HTERT RPE-1 (cell line): ENCODE data around the gene NFILZ.
"Not testable (repeated sequence)": the region's sequence is repeated elsewhere in the genome, so short reads cannot be mapped to it uniquely, and the experiment has no call there.

Source experiments
- in situ Hi-C: fragments of 300-500 bp; cut with MboI; formaldehyde crosslinking; loops from 4 replicates; pipeline ENCODE4 v1.14.3; 2020; ENCODE audit warnings: low sequenced_read_pairs

Gene NFILZ

GRCh38 chr19:8611391-8611876 is 19.0 kb upstream of the NFILZ start:
- in situ Hi-C loops = no loop called here

- in situ Hi-C loops = no loop called here
Measured at GRCh38 chr19:8611877-8612806, 18.3 kb upstream of the NFILZ start.

DNA sequence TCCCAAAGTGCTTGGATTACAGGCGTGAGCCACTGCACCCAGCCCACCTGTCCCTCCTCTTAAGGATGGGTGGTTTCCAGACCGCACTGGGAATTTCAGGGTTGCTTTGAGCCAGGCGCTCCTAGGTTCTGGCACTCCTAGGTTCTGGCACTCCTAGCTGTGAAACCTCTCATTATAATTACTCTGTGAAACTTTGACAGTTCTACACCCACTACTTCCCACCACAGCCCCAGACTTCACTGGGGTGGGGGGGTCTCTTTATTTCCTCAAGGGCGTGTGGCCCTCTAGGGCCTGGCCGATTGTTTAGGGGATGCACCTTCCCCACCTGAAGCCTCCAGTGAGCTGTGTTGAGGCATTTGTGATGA is 17.6 kb upstream of the NFILZ start:
- in situ Hi-C loops = no loop called here

DNA sequence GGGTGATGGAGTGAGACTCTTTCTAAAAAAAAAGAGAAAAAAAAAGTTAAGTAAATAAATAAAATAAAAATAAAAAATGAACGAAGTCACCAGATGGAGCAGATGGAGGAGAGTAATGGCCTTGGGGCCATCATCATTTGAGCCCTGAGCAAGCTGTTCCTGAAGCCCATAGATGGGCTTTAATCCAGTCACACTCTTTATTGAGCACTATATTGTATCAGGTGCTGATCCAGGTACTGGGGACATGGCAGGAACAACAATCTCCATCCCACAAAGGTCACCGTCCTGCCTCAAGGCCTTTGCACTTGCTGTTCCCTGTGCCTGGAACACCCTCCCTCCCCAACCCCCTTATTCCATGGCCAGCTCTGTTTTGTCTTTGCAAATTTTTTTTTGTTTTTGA is 16.0 kb upstream of the NFILZ start:
- in situ Hi-C loops = no loop called here

- in situ Hi-C loops = no loop called here
Measured at GRCh38 chr19:8615024-8615423, 15.4 kb upstream of the NFILZ start.

DNA sequence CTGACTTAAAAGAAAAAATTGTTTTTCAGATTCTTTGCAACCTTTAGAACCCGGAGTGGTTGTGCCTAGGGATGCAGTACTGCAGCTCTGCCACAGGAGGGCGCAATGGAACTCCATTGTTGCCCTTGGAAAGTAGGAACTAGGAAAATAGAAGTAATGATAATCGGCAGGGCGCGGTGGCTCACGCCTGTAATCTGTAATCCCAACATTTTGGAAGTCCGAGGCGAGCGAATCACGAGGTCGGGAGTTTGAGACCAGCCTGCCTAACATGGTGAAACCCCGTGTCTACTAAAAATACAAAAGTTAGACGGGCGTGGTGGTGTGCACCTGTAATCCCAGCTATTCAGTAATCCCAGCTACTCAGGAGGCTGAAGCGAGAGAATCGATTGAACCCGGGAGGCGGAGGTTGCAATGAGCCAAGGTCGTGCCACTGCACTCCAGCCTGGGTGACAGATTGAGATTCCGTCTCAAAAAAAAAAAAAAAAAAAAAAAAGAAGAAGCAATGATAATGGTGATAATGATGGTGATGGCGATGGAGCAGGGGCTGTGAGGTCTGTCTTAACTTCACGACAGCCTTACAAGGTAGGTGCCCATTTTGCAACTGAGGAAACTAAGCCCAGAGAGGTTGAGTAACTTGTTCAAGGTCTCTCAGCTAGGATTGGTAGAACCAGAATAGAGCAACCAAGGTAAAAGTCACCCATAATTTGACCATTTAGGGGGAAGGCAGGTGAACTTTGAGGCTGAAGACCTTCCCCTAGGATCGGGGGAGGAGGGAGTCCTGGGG is 14.4 kb upstream of the NFILZ start:
- in situ Hi-C loops = no loop called here

DNA sequence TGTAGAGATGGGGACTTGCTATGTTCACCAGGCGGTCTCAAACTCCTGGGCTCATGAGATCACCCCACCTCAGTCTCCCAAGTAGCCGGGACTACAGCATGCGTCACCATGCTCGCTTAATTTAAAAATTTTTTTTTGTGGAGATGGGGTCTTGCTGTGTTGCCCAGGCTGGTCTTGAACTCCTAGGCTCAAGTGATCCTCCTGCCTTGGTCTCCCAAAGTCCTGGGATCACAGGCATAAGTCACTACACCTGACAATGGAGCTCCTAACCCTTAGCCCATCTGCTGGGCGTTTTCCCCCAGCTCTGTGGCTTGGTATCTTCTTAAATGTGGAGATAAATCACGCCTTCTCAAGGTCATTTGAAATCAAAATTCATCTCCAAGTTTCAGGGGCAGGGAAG is 13.6 kb upstream of the NFILZ start:
- in situ Hi-C loops = no loop called here

GRCh38 chr19:8617325-8617724 is 13.1 kb upstream of the NFILZ start:
- in situ Hi-C loops = not testable (repeated sequence)

- in situ Hi-C loops = no loop called here
Measured at GRCh38 chr19:8617984-8618383, 12.4 kb upstream of the NFILZ start.

GRCh38 chr19:8618751-8619150 is 11.7 kb upstream of the NFILZ start:
- in situ Hi-C loops = no loop called here

GRCh38 chr19:8622886-8623285 is 7.5 kb upstream of the NFILZ start:
- in situ Hi-C loops = not testable (repeated sequence)

- in situ Hi-C loops = no loop called here
Measured at GRCh38 chr19:8626842-8627241, 3.6 kb upstream of the NFILZ start.

- in situ Hi-C loops = no loop called here
Measured at GRCh38 chr19:8629184-8629583, 1.2 kb upstream of the NFILZ start.

DNA sequence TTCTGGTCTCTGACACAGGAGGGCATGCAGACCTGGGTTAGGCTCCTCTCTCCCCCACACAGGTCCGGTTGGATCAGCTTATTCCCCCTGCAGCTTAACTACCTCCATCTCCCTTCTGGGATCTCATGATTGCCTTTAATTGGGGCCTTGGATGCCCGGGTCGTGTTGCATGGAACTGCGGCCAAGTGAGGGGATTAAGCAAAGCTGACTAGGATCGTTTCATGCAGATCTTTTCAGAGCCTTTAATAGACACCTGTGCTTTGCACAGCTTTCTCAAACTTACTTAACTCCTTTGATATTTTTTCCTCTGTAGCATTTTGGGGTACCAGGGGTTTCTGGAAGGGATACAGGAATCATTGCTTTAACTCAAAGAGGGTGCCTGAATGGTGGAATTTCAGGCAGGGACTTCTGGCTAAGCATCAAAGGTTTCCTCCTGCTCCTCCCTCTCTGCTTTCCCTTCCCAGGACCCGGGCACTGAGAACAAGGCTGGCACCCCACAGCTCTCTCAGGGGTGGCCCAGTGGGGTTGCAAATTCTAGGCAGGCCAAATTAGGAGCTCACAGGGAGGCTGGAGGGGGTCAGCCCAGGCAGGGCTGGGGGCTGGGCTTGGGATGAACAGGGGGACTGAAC is 477 bp downstream of the NFILZ start:
- in situ Hi-C loops = no loop called here

DNA sequence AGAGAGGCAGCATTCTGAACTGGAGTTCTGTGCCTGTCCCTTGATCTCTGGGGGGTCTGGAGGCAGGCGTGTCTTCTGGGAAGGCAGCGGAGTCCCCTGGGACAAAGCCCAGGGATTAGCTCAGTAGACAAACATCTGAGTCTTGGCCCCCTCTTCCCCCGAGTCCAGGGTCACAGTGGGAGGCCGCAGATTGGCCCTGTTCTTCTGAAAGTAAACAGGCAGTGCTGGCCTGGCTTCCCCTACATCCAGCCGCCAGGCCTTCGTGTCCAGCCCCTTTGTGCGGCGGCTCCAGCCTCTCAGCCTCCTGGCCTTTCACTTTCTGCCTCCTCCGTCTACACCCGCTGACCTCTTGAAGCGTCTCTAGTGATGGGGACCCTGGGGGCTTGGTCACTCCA is 989 bp downstream of the NFILZ start:
- in situ Hi-C loops = no loop called here

DNA sequence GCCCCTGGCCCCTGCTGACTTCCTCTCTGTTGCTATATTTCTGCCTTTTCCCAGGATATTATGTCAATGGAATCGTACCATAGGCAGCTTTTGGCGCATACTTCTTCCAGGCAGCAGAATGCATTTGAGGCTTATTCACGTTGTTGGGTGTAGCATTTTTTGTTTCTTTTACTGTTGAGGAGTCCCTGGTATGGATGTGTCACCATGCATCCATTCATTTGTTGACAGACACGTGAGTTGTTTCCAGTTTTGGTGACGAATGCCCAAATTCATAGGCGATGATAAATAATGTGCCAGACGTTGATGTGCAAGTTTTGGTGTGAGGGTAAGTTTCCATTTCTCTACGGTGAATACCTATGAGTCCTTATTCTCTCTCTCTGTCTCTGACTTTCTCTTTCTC is 5.0 kb downstream of the NFILZ start:
- in situ Hi-C loops = no loop called here

DNA sequence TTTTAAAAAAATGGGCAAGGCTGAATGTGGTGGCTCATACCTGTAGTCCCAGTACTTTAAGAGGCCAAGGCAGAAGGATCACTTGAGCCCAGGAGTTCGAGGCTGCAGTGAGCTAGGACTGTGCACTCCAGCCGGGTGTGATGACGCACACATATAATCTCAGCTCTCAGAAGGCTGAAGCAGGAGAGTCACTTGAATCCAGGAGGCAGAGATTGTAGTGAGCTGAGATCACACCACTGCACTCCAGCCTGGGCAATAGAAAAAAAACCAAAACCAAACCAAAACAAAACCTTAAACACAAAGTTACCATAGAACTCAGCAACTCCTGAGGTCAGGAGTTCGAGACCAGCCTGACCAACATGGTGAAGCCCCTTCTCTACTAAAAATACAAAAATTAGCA is 6.6 kb downstream of the NFILZ start:
- in situ Hi-C loops = not testable (repeated sequence)

GRCh38 chr19:8638078-8638619 is 7.7 kb downstream of the NFILZ start:
- in situ Hi-C loops = no loop called here

GRCh38 chr19:8639821-8640401 is 9.5 kb downstream of the NFILZ start:
- in situ Hi-C loops = no loop called here

DNA sequence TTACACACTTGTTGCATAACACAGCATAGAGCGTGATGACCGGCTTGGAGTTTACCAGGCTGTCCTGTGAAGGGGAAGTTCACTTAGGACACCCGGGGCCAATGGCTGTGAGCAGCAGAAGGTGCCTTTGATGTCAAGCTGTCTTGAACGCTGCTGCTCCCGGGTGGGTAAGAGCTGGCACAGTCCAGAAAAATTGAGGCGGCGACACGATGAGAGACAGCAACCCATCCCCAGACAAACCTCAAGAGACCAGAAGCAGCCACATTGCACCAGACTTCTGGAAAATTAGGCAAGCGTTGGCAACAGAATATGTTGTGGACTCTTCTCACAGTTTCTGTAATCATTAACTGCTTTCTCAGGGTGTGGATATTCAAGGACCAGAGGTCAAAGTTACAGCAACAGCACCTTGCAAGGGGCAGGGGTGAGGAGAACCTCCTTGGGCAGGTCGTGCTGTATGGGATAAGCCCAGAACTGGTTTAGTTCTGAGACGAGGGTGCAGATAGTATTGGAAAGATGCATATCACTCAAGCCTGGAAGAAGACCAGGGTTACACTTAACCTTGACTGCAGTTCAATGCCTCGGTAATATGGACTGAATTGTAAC is 10.1 kb downstream of the NFILZ start:
- in situ Hi-C loops = no loop called here
